GM12892 (cell line): ENCODE data around the gene AFF3.

ENCODE experiments used
- POLR2A ChIP-seq: IDR thresholded peaks from 2 replicates; pipeline ENCODE4 v1.6.1; 2011; ENCODE audit warnings: low read depth, low read length, control low read depth
- POLR2AphosphoS5 ChIP-seq: IDR thresholded peaks from 2 replicates; pipeline ENCODE4 v1.6.1; 2011; ENCODE audit warnings: low read depth, low read length, control low read depth

GRCh38 chr2:100126897-100127401, 15.4 kb downstream of the AFF3 start:
- TF ChIP-seq POLR2A (no peak), POLR2AphosphoS5 (no peak)
